Fibroblast of mammary gland (primary cell): Measurements from ENCODE around the gene ACAP1.

Experiments
- DNase-seq: peaks from one replicate; pipeline ENCODE4 v3.0.0-alpha.2; 2010; ENCODE audit warnings: low read depth
- H3K4me3 ChIP-seq: 2 replicates; pipeline ENCODE4 v1.5.1; 2011; ENCODE audit warnings: low read depth, mild to moderate bottlenecking, low read length, moderate library complexity; ENCODE audit not compliant: control insufficient read depth
- TF ChIP-seq, protein P1 (sequence below): conservative IDR thresholded peaks from 2 replicates; pipeline ENCODE4 v1.5.1; 2011; ENCODE audit warnings: low read depth, low read length, inconsistent platforms; ENCODE audit not compliant: control insufficient read depth, insufficient read depth

ACAP1 gene

DNA sequence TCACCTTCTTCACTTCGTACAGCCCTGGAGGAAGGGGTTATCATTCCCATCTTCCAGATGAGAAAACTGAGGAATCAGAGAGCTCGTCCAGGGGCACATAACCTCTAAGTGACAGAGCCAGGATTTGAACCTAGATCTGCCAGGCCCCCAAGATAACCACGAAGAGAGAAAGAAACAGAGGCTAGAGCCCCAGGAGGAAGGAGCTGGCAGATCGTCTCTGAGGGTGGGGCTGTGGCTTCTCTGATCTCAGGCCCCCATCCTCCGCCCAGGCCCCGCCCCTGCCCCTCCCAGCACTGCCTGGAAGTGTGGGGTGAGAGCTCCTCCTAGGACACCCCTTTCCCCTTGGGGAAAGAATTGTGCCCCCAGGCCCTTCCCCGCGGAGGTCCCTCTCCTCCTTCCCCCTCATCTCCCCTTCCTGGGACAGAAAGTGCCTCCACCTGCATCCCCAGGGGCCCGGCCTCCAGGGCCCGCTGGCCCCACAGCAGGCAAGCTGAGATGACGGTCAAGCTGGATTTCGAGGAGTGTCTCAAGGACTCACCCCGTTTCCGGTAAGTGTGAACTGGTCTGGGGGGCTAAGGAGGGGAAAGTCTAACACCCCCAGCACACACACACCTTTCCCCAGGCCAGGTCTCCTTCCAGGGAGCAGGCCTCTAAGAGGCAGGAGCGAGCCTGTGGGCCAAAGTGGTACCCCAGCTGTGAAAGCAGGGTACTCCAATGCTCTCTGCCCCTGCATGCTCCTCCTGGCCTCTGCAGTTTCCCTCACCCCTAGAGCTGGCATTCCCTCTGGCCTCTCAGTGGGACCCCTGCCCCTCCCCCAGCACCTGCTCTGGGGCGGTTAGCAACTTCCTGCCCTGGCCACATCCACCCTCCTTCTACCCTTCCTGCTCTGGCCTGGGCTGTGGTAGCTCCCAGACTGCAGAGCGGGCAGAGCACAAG is at the start of gene ACAP1:
ACAP1 (plus strand) TSS at position 290 of the 936 bp plus-strand sequence; CDS start at position 496, 206 bp downstream.
- H3K4me3 ChIP-seq, result no peak within 1 kb of the TSS
- TF ChIP-seq, protein P1, sequence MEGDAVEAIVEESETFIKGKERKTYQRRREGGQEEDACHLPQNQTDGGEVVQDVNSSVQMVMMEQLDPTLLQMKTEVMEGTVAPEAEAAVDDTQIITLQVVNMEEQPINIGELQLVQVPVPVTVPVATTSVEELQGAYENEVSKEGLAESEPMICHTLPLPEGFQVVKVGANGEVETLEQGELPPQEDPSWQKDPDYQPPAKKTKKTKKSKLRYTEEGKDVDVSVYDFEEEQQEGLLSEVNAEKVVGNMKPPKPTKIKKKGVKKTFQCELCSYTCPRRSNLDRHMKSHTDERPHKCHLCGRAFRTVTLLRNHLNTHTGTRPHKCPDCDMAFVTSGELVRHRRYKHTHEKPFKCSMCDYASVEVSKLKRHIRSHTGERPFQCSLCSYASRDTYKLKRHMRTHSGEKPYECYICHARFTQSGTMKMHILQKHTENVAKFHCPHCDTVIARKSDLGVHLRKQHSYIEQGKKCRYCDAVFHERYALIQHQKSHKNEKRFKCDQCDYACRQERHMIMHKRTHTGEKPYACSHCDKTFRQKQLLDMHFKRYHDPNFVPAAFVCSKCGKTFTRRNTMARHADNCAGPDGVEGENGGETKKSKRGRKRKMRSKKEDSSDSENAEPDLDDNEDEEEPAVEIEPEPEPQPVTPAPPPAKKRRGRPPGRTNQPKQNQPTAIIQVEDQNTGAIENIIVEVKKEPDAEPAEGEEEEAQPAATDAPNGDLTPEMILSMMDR, result no peak
- no peak for DNase-seq

- TF ChIP-seq, protein P1, result no peak
- no peak overlapping the region for H3K4me3 ChIP-seq
- no peak for DNase-seq
Measured at GRCh38 chr17:7289256-7290032, 46.9 kb upstream of the ACAP1 start.

DNA sequence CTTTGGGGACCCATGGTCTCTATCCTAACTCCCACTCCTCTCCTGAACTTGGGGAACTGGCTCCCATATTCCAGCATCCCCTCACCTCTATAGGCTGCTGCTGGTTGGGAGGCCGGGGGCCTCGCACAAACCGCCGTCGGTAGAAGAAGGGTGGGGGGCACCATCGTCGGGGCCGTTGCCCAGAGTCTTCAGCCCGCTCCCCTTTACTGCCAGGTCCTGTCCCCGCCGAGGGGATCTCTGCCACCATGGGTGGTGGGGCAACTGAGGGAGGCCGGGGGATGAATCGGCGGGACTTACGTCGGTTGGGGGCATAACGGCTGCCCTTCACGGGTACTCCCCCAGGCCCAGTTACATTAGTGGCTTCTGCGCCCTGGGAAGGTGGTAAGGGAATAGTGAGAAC is 46.2 kb upstream of the ACAP1 start:
- TF ChIP-seq, protein P1, result no peak
- H3K4me3 ChIP-seq, result no peak overlapping the region
- DNase-seq, result no peak

DNA sequence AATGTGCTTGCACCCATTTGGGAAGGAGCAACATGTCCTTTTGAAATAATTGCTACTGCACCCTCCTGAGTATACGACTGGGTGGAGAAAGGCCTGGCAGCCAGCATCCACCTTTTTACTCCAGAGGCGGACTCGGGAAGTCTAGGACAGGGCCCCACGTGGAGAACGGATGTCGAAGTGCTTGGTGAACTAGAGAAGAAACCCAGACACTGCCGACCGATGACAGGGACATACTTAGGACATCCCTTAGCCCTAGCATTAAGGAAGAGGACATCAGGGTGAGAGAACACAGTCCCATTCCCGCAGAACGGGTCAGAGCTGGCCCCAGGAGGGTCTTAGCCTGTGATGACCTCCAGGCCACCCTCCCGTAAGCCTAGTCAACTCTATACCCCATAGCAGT is 45.6 kb upstream of the ACAP1 start:
- no peak for DNase-seq
- no peak overlapping the region for H3K4me3 ChIP-seq
- TF ChIP-seq, protein P1, result no peak

- no peak for DNase-seq
- no peak overlapping the region for H3K4me3 ChIP-seq
- TF ChIP-seq, protein P1, result no peak
Measured at GRCh38 chr17:7292194-7292593, 44.1 kb upstream of the ACAP1 start.

GRCh38 chr17:7292729-7293128 is 43.6 kb upstream of the ACAP1 start:
- TF ChIP-seq, protein P1, result no peak
- no peak for DNase-seq
- H3K4me3 ChIP-seq, result no peak overlapping the region
